Measurements from ENCODE around the gene SH3D21. TPM values are rescaled to one million over a fixed set of nuclear protein-coding genes. Genes with fewer than 3 reads are reported as not detected.
A peak's percentile ranks its signal among the peaks of the same experiment; 100 is the strongest.

The SH3D21 gene
- total RNA-seq, 4 donors from 2014 or later, result 10.7 to 25.1 (median 16.9) TPM

- intact Hi-C loops (cut with DNase I), result no loop called here
- Histone ChIP-seq H3K27ac (peak overlapping the region; percentile 79 to 92 (median 88)), H3K36me3 (peaks cover 27 to 36% of the 10 kb centered on the region in 2 donors), H3K27me3 (no peaks in the 10 kb centered on the region), H3K4me1 (peaks cover 34 to 45% of the 10 kb centered on the region in 2 donors), H3K4me3 (replicated peaks in 1 of 3) (no peak overlapping the region), H3K9me3 (no peaks in the 10 kb centered on the region)
- DNase-seq, result peak; percentile 80 to 83
- WGBS, 2 donors, result 48 to 53% methylated on average over 10 to 14 of the region's 14 CpGs
- peak in 2 of 6 experiments; percentile 19 to 24 for TF ChIP-seq CTCF (IDR thresholded peaks at IDR 0.05)
- peak in 1 of 2 donors; percentile 5 for TF ChIP-seq POLR2A (IDR thresholded peaks at IDR 0.05)
Observed at GRCh38 chr1:36351227-36351977, 45.2 kb downstream of the SH3D21 start.

- H3K9me3 ChIP-seq, result no peaks in the 10 kb centered on the region
- WGBS, 2 donors, result 75 to 82% methylated on average over 12 to 13 of the region's 13 CpGs
- peak overlapping the region; percentile 79 to 92 (median 88) for H3K27ac ChIP-seq
- no peak for DNase-seq
- intact Hi-C loops (cut with DNase I), result no loop called here
- no peak for TF ChIP-seq CTCF (IDR thresholded peaks at IDR 0.05)
- TF ChIP-seq POLR2A (IDR thresholded peaks at IDR 0.05), result no peak
- H3K4me3 ChIP-seq (replicated peaks in 1 of 3), result no peak overlapping the region
- no peaks in the 10 kb centered on the region for H3K27me3 ChIP-seq
- H3K36me3 ChIP-seq, result peaks cover 20 to 27% of the 10 kb centered on the region in 2 donors
- H3K4me1 ChIP-seq, result peaks cover 34 to 45% of the 10 kb centered on the region in 2 donors
Observed at GRCh38 chr1:36352125-36352909, 46.1 kb downstream of the SH3D21 start.

GRCh38 chr1:36352910-36353878 is 47.0 kb downstream of the SH3D21 start:
- intact Hi-C loops (cut with DNase I), result no loop called here
- H3K27me3 ChIP-seq, result no peaks in the 10 kb centered on the region
- peaks cover 21 to 23% of the 10 kb centered on the region in 2 donors for H3K36me3 ChIP-seq
- no peak overlapping the region for H3K4me3 ChIP-seq (replicated peaks in 1 of 3)
- WGBS, 2 donors, result 89 to 90% methylated on average over 7 to 15 of the region's 15 CpGs
- peaks cover 34 to 45% of the 10 kb centered on the region in 2 donors for H3K4me1 ChIP-seq
- H3K27ac ChIP-seq, result peak overlapping the region in 1 of 3 donors; percentile 30
- no peak for TF ChIP-seq POLR2A (IDR thresholded peaks at IDR 0.05)
- no peak for TF ChIP-seq CTCF (IDR thresholded peaks at IDR 0.05)
- DNase-seq, result no peak
- H3K9me3 ChIP-seq, result no peaks in the 10 kb centered on the region

- peaks cover 42 to 45% of the 10 kb centered on the region in 2 donors for H3K4me1 ChIP-seq
- no peak overlapping the region for H3K27ac ChIP-seq
- TF ChIP-seq POLR2A (IDR thresholded peaks at IDR 0.05) (no peak), CTCF (IDR thresholded peaks at IDR 0.05) (no peak)
- DNase-seq, result no peak
- no peak overlapping the region for H3K4me3 ChIP-seq (replicated peaks in 1 of 3)
- 90 to 96% methylated on average over 11 of the region's 11 CpGs for WGBS, 2 donors
- H3K27me3 ChIP-seq, result no peaks in the 10 kb centered on the region
- H3K36me3 ChIP-seq, result peaks cover 19 to 23% of the 10 kb centered on the region in 2 donors
- H3K9me3 ChIP-seq, result no peaks in the 10 kb centered on the region
- intact Hi-C loops (cut with DNase I), result no loop called here
Observed at GRCh38 chr1:36354486-36354885, 48.3 kb downstream of the SH3D21 start.

Measured in thyroid gland (tissue), 4 donors.